Stimulated activated CD8-positive, alpha-beta memory T cell treated with anti-CD3 and anti-CD28 coated beads, Interleukin-4, amount 100 ng/mL, for 24 hours (primary cell): ENCODE results near the gene BRAT1.

ENCODE experiments used
- DNase-seq: peaks from one replicate; pipeline ENCODE4 v3.0.0-alpha.2; 2020; ENCODE audit warnings: low read depth

The BRAT1 gene

DNA sequence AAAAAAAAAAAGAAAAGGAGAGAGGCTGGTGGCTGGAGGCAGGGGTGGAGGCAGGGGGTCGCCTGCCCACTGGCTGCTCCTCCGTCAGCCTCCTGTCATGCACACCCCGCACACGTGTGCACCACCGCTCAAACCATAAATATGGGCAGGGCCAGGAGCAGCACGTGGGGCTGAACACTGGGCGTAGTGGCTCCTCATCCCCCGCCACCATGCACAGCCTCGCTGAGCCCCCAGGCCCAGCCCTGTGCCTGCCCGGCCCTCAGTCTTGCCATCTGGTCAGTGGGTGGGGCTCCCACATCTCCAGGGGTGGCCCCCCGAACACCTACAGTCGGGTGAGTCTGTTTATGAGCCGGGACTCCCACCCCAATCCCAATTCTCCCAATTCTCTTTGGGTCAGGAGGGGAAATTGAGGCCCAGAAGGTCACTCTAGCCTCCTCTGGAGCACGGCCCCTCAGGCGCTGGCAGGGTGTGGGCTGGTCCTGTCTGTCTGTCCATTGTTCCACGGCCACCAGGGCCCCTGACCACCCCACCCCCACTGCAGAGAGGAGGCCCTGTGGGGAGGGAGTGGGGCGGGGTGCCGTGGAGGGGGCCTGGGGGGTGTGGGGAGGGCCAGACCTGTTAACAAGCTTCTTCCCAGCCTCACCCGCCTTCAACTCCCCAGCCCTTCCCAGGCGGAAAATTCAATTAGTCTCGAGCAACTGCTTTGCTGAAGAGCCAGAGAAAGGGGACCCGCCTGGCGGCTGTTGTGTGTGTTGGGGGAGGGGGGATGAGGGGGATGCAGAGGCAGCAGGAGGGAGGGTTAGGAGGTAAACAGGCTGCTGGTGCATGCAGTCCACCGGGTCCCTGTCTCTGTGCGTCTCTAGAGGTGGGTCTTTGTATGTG, 59.7 kb downstream of the BRAT1 start:
- DNase-seq = no peak

DNA sequence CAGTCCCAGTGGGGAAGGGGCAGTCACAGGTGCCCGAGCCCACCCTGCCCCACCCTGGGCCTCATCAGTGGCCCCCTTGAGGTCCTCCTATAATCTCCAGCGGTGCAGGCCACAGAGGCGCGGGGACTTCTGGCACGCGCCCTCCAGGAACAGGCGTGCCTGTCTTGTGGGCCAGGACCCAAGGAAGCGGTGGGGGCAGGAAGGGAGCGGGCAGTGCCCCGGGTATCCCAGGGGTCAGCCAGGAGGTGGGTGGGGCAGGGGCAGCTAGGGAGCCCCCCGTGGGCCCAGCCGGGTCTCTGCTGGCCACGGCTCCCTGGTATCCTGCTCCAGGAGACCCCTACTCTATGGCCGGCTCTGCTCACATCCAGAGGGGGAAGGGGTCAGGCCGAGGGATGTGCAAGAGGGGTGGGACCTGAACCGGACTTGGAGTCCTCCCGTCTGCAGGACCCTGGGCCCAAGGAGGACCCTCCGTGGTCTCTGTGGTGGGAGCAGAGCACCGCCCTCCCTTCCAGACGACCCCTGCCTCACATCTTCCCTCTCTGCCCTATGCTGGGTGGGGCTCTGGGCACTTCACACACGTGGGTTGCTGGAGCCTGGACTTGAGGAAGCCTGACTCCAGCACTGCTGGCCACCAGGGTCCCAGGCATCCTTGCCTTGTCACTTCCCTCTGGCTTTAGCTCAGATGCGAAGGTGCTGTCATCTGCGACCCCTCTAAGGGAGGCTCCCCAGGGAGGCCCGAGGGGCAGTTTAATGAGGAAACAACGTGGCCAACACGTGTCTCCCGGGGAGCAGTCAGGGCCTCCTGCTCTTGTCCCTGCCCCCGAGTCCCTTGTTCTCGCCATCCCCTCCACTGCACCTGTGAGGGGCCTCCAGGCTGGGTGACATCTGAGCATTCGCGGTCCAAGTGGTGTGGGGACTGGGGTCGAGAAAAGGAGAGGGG, 60.9 kb downstream of the BRAT1 start:
- no peak for DNase-seq

DNA sequence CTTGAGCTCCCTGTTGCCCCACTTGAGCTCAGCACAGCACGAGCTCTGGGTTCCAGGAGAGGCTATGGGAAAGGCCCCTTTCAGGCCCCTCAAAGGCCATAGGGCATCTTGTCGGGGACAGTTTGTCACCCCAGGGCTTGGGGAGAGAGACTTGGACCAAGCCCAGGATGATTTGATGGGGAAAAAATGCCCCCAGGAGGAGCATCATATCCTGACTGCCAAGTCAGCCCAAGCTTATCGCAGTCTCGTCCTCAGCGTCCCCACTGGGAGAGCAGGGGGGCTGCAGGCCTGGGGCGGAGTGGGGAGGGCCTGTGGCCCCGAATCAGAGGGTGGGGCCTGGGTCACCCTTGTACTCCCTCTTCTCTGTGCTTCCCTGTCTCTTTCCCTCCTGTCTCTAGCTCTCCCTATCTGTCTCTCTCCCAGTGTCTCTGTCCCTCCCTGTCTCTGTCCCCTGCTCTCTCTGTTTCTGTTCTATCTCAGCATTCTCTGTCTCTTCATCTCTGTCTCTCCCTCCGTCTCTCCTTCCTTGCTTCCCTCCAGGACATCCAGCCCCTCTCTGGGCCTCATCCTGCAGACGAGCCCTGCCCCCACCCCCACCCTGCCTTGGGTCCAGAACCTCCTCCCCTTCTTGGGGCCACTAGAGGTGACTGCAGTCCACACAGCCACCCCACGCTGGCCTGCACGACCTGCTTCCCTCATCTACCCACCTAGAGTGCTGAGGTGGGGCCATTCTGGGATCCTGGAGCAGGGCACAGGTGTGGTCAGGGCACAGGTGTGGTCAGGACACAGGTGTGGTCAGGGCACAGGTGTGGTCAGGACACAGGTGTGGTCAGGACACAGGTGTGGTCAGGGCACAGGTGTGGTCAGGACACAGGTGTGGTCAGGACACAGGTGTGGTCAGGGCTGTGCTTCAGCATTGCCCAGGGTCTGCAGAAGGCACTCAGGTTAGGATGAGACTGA, 61.8 kb downstream of the BRAT1 start:
- no peak for DNase-seq

DNA sequence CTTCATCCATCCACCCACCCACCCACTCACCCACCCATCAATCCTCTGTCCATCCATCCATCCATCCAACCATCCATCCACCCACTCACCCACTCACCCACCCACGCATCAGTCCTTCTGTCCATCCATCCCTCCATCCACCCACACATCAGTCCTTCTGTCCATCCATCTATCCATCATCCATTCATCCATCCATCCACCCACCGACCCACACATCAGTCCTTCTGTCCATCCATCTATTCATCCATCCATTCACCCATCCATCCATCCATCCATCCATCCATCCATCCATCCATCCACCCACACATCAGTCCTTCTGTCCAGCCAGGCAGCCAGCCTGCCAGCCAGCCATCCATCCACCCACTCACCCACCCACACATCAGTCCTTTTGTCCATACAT, 63.3 kb downstream of the BRAT1 start:
- no peak for DNase-seq

DNA sequence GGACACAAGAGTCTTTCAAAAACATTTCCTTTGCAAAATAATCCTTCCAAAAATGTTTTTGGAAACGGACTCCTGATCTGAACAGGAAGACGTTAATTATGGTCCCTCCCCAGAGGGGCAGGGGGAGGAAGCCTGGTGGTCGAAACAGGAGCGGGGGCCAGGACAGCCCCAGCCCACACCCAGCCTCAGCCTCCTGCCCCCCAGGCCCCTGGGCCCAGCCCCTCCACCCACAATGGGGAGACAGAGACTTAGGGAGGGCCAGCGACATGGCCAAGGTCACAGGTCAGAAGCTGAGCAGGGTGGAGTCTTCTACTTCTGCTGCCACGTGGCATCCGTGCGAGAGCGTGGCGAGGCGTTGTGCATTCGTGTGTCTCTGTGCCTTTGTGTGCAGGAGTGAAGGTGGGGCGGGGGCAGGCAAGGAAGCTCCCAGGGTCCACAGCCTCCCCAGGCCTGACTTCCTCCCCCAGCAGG, 65.1 kb downstream of the BRAT1 start:
- no peak for DNase-seq

DNA sequence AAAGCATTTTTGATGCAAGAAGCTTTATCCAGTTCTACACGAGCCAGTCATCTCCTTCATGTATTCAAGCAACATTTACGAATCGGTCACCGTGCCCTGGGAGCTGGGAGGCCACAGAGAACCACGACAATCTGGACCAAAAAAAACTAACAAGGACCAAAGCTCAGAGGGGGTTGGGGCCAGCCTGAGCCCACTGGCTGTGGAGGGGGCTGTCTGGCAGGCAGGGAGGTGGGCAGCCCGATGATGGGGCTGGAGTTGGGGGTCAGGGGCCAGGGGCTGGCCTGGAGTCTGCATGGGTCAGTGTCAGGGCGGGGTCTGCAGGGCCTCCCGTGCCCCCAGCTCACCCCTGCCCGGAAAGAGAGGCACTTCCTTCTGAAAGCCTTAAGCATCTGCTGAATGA, 66.6 kb downstream of the BRAT1 start:
- DNase-seq = no peak

DNA sequence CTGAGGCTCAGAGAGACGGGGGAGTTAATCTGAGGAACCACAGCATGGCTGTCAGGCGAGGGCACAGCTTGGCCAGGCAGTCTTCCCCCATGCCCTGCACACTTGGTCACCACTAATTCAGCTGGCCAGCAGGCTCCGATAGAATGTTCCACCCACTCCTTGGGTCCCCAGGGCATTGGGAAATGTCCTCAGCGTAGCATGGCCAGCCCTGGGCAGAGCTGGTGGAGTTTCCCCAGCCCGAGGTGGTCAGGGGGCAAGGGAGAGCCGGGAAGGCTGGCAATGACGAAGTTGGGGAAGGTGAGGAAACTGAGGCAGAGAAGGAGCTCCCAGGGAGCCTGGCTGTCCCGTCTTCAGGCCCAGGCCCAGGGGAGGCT, 67.1 kb downstream of the BRAT1 start:
- DNase-seq = no peak
